Lower leg skin (tissue), 3 donors: ENCODE data around the gene C9orf78.

ENCODE experiments used
- POLR2A ChIP-seq, 2 donors: fragments of 450-650 bp; IDR thresholded peaks; one replicate each; pipeline ENCODE4 v1.6.1; 2016 to 2017; ENCODE audit warnings: antibody characterized with exemption in 2 of 2, mild to moderate bottlenecking in 1 of 2, moderate library complexity in 1 of 2
- TF ChIP-seq, protein P1 (sequence below), 3 donors: fragments of 450-650 bp; IDR thresholded peaks; one replicate each; pipeline ENCODE4 v1.5.1; 2016; ENCODE audit warnings: antibody characterized with exemption in 3 of 3, mild to moderate bottlenecking in 3 of 3, moderate library complexity in 2 of 3

- TF ChIP-seq, protein P1, sequence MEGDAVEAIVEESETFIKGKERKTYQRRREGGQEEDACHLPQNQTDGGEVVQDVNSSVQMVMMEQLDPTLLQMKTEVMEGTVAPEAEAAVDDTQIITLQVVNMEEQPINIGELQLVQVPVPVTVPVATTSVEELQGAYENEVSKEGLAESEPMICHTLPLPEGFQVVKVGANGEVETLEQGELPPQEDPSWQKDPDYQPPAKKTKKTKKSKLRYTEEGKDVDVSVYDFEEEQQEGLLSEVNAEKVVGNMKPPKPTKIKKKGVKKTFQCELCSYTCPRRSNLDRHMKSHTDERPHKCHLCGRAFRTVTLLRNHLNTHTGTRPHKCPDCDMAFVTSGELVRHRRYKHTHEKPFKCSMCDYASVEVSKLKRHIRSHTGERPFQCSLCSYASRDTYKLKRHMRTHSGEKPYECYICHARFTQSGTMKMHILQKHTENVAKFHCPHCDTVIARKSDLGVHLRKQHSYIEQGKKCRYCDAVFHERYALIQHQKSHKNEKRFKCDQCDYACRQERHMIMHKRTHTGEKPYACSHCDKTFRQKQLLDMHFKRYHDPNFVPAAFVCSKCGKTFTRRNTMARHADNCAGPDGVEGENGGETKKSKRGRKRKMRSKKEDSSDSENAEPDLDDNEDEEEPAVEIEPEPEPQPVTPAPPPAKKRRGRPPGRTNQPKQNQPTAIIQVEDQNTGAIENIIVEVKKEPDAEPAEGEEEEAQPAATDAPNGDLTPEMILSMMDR (IDR thresholded peaks at IDR 0.05), result no peak
- TF ChIP-seq POLR2A (IDR thresholded peaks at IDR 0.05), result no peak
These were observed 26.4 kb upstream of the C9orf78 start for GRCh38 chr9:129861447-129861827.
